Gastrocnemius medialis (tissue), 4 donors: ENCODE measurements around the gene NUAK2. TPM values are rescaled to one million over a fixed set of nuclear protein-coding genes. Genes with fewer than 3 reads are reported as not detected.

ENCODE experiments used
- ATAC-seq, 2 donors: fragments of 150-250 bp; one replicate each; pipeline ENCODE4 v1.9.1; 2016
- DNase-seq, 2 donors: peaks; one replicate each; pipeline ENCODE4 v3.0.0-alpha.2; 2019
- H3K27ac ChIP-seq, 4 donors: fragments of 200-600 bp; sonication (generic); 1 replicate in 1 of 4; 2 replicates in 3 of 4; pipeline ENCODE4 v1.5.1; 2016 to 2018; ENCODE audit warnings: mild to moderate bottlenecking in 2 of 4, moderate library complexity in 1 of 4
- H3K27me3 ChIP-seq, 3 donors: fragments of 200-600 bp; sonication (generic) in 2 of 3; 1 replicate in 1 of 3; 2 replicates in 2 of 3; pipeline versions ENCODE4 v1.5.1 to v1.6.0; 2016 to 2019; ENCODE audit warnings: mild to moderate bottlenecking in 1 of 3, moderate library complexity in 1 of 3
- H3K36me3 ChIP-seq, 2 donors: fragments of 200-600 bp; sonication (generic) in 1 of 2; one replicate each; pipeline ENCODE4 v1.5.1; 2017 to 2018
- H3K4me1 ChIP-seq, 2 donors: fragments of 200-600 bp; sonication (generic) in 1 of 2; one replicate each; pipeline ENCODE4 v1.5.1; 2016 to 2017; ENCODE audit warnings: mild to moderate bottlenecking in 2 of 2
- H3K4me3 ChIP-seq, 4 donors: fragments of 200-600 bp; sonication (generic) in 3 of 4; 1 replicate in 1 of 4; 2 replicates in 3 of 4; pipeline ENCODE4 v1.5.1; 2016 to 2019; ENCODE audit warnings: mild to moderate bottlenecking in 2 of 4
- H3K9me3 ChIP-seq, 3 donors: fragments of 200-600 bp; sonication (generic) in 2 of 3; 1 replicate in 1 of 3; 2 replicates in 2 of 3; pipeline ENCODE4 v1.5.1; 2016 to 2019
- CTCF ChIP-seq, 5 experiments: fragments of 450-650 bp in 3 of 5; fragments of 200-600 bp in 2 of 5; sonication (generic) in 2 of 5; IDR thresholded peaks in 4 of 5; conservative IDR thresholded peaks in 1 of 5; 1 replicate in 4 of 5; 2 replicates in 1 of 5; pipeline ENCODE4 v1.5.1; 2016 to 2019; ENCODE audit warnings: antibody characterized with exemption in 5 of 5, mild to moderate bottlenecking in 3 of 5, moderate library complexity in 3 of 5
- POLR2A ChIP-seq, 2 donors: fragments of 450-650 bp; IDR thresholded peaks; one replicate each; pipeline ENCODE4 v1.6.1; 2017; ENCODE audit warnings: antibody characterized with exemption in 2 of 2, mild to moderate bottlenecking in 2 of 2, moderate library complexity in 2 of 2
- in situ Hi-C, 4 donors: fragments of 200-750 bp; cut with MboI; loops; one replicate each; pipeline versions ENCODE4 v1.15.0 to v1.8.0; 2017; ENCODE audit warnings: low sequenced_read_pairs in 4 of 4
- intact Hi-C: fragments of 100-400 bp; cut with DNase I; formaldehyde crosslinking; loops from one replicate; pipeline ENCODE4 v1.15.1; 2023; ENCODE audit warnings: low total_unique reads
- total RNA-seq, 4 donors: library from RNA; depleted of rRNA; stranded (reverse); fragments of >200 nt; gene quantifications; one replicate each; pipeline versions ENCODE4 v1.1.0 to v1.2.3, GENCODE V29; 2016

NUAK2 gene
- total RNA-seq, 4 donors from 2014 or later = 0.42 to 1.9 (median 0.58) TPM

- H3K4me3 ChIP-seq = no peak overlapping the region
- ATAC-seq = no peak
- intact Hi-C loops = no loop called here
- TF ChIP-seq POLR2A (IDR thresholded peaks at IDR 0.05) = no peak
- no peak for TF ChIP-seq CTCF (IDR thresholded peaks at IDR 0.05 in 4 of 5, conservative IDR thresholded peaks at IDR 0.05 in 1 of 5)
- no peaks in the 10 kb centered on the region for H3K36me3 ChIP-seq
- H3K27me3 ChIP-seq = no peaks in the 10 kb centered on the region
- no peaks in the 10 kb centered on the region for H3K9me3 ChIP-seq
- peaks cover 31 to 42% of the 10 kb centered on the region in 2 donors for H3K4me1 ChIP-seq
- peak overlapping the region in 1 of 4 donors; percentile 36 for H3K27ac ChIP-seq
- in situ Hi-C loops = loop anchor here in 2 of 4 donors (5.0 kb wide), 2 partner anchors 50 to 55 kb away; no protein-coding TSS in a partner anchor
- DNase-seq = no peak
These were observed 5.4 kb upstream of the NUAK2 start for GRCh38 chr1:205326812-205327466.

- H3K36me3 ChIP-seq = no peaks in the 10 kb centered on the region
- TF ChIP-seq POLR2A (IDR thresholded peaks at IDR 0.05) = no peak
- TF ChIP-seq CTCF (IDR thresholded peaks at IDR 0.05 in 4 of 5, conservative IDR thresholded peaks at IDR 0.05 in 1 of 5) = peak; percentile 56 to 85 (median 80)
- no peak overlapping the region for H3K27ac ChIP-seq
- H3K4me3 ChIP-seq = no peak overlapping the region
- intact Hi-C loops = loop anchor here (1.0 to 2.0 kb wide), 2 partner anchors 52 to 97 kb away; no protein-coding TSS in a partner anchor
- H3K9me3 ChIP-seq = no peaks in the 10 kb centered on the region
- peak; percentile 41 to 63 for DNase-seq
- peak; percentile 30 to 49 for ATAC-seq
- in situ Hi-C loops = loop anchor here in 2 of 4 donors (5.0 kb wide), 2 partner anchors 48 to 53 kb away; no protein-coding TSS in a partner anchor
- H3K4me1 ChIP-seq = peaks cover 29 to 31% of the 10 kb centered on the region in 2 donors
- no peaks in the 10 kb centered on the region for H3K27me3 ChIP-seq
These were observed 3.9 kb upstream of the NUAK2 start for GRCh38 chr1:205325334-205325884.

- Histone ChIP-seq H3K9me3 (no peaks in the 10 kb centered on the region), H3K36me3 (no peaks in the 10 kb centered on the region), H3K27ac (no peak overlapping the region), H3K4me3 (no peak overlapping the region), H3K27me3 (no peaks in the 10 kb centered on the region), H3K4me1 (peaks cover 27 to 28% of the 10 kb centered on the region in 2 donors)
- intact Hi-C loops = loop anchor here (1.0 to 2.0 kb wide), 2 partner anchors 51 to 96 kb away; no protein-coding TSS in a partner anchor
- no peak for TF ChIP-seq CTCF (IDR thresholded peaks at IDR 0.05 in 4 of 5, conservative IDR thresholded peaks at IDR 0.05 in 1 of 5)
- no peak for DNase-seq
- no peak for ATAC-seq
- in situ Hi-C loops = loop anchor here in 3 of 4 donors (5.0 kb wide), 2 partner anchors 47 to 52 kb away; no protein-coding TSS in a partner anchor
These were observed 3.2 kb upstream of the NUAK2 start for GRCh38 chr1:205324781-205325180.

GRCh38 chr1:205323794-205324193, 2.2 kb upstream of the NUAK2 start:
- no peak overlapping the region for H3K4me3 ChIP-seq
- no peaks in the 10 kb centered on the region for H3K36me3 ChIP-seq
- peaks cover 28 to 29% of the 10 kb centered on the region in 2 donors for H3K4me1 ChIP-seq
- no peak for DNase-seq
- intact Hi-C loops (loop anchor here (2.0 kb wide), 1 partner anchor 95 kb away; no protein-coding TSS in a partner anchor), in situ Hi-C loops (loop anchor here in 1 of 4 donors (5.0 kb wide), 1 partner anchor 46 kb away; no protein-coding TSS in a partner anchor)
- TF ChIP-seq CTCF (IDR thresholded peaks at IDR 0.05 in 4 of 5, conservative IDR thresholded peaks at IDR 0.05 in 1 of 5) (no peak), POLR2A (IDR thresholded peaks at IDR 0.05) (no peak)
- no peaks in the 10 kb centered on the region for H3K27me3 ChIP-seq
- H3K27ac ChIP-seq = no peak overlapping the region
- no peak for ATAC-seq
- no peaks in the 10 kb centered on the region for H3K9me3 ChIP-seq
